Activated T-cell treated with anti-CD3 and anti-CD28 coated beads, Interleukin-2, amount 50 U/mL, for 4 hours (primary cell): Measurements from ENCODE around the gene CCN5. TPM values are rescaled to one million over a fixed set of nuclear protein-coding genes. Genes with fewer than 3 reads are reported as not detected.

Source experiments
- ATAC-seq, 2 donors: fragments of 200-7000 bp; cut with Tn5 transposase; one replicate each; pipeline ENCODE4 v1.10.0; 2021
- DNase-seq: peaks from one replicate; pipeline ENCODE4 v3.0.0-alpha.2; 2020
- H3K27me3 Mint-ChIP-seq: one replicate; pipeline ENCODE4 v1.8.0; 2021; ENCODE audit warnings: low read depth, mixed read lengths
- H3K36me3 Mint-ChIP-seq: one replicate; pipeline ENCODE4 v1.8.0; 2022; ENCODE audit warnings: mixed read lengths; ENCODE audit not compliant: insufficient read depth
- H3K4me1 Mint-ChIP-seq: one replicate; pipeline ENCODE4 v1.8.0; 2021; ENCODE audit warnings: low read depth, mixed read lengths
- H3K4me3 Mint-ChIP-seq: one replicate; pipeline ENCODE4 v1.8.0; 2021; ENCODE audit warnings: mild to moderate bottlenecking, moderate library complexity, mixed read lengths
- H3K9me3 Mint-ChIP-seq: one replicate; pipeline ENCODE4 v1.8.0; 2021; ENCODE audit warnings: mixed read lengths
- total RNA-seq, 3 donors: library from RNA; stranded (reverse); gene quantifications; one replicate each; pipeline ENCODE4 v1.2.1, GENCODE V29; 2021

Gene CCN5
- total RNA-seq, 3 donors from 2014 or later: 0.15 TPM; not detected in 2

- Mint-ChIP-seq H3K4me3 (no peak overlapping the region), H3K36me3 (no peaks in the 10 kb centered on the region), H3K4me1 (no peaks in the 10 kb centered on the region), H3K9me3 (no peaks in the 10 kb centered on the region), H3K27me3 (peaks cover 5% of the 10 kb centered on the region)
- ATAC-seq (no peak), DNase-seq (no peak)
Observed at GRCh38 chr20:44717986-44718385, 2.8 kb downstream of the CCN5 start.

GRCh38 chr20:44719841-44720240, 4.7 kb downstream of the CCN5 start:
- H3K4me3 Mint-ChIP-seq: no peak overlapping the region
- no peaks in the 10 kb centered on the region for H3K9me3 Mint-ChIP-seq
- no peaks in the 10 kb centered on the region for H3K36me3 Mint-ChIP-seq
- H3K4me1 Mint-ChIP-seq: no peaks in the 10 kb centered on the region
- DNase-seq (no peak), ATAC-seq (no peak)
- no peaks in the 10 kb centered on the region for H3K27me3 Mint-ChIP-seq

GRCh38 chr20:44720621-44720996, 5.4 kb downstream of the CCN5 start:
- H3K4me3 Mint-ChIP-seq: no peak overlapping the region
- no peaks in the 10 kb centered on the region for H3K36me3 Mint-ChIP-seq
- DNase-seq: no peak
- no peaks in the 10 kb centered on the region for H3K9me3 Mint-ChIP-seq
- H3K27me3 Mint-ChIP-seq: no peaks in the 10 kb centered on the region
- no peaks in the 10 kb centered on the region for H3K4me1 Mint-ChIP-seq
- no peak for ATAC-seq

- no peak for ATAC-seq
- no peaks in the 10 kb centered on the region for H3K9me3 Mint-ChIP-seq
- no peak overlapping the region for H3K4me3 Mint-ChIP-seq
Observed at GRCh38 chr20:44720997-44721784, 6.0 kb downstream of the CCN5 start.

GRCh38 chr20:44721785-44722054, 6.6 kb downstream of the CCN5 start:
- no peaks in the 10 kb centered on the region for H3K36me3 Mint-ChIP-seq
- ATAC-seq: no peak
- no peaks in the 10 kb centered on the region for H3K9me3 Mint-ChIP-seq
- no peak for DNase-seq
- H3K4me3 Mint-ChIP-seq: no peak overlapping the region
- H3K4me1 Mint-ChIP-seq: no peaks in the 10 kb centered on the region
- H3K27me3 Mint-ChIP-seq: no peaks in the 10 kb centered on the region

More at GRCh38 chr20:44720997-44721784, 6.0 kb downstream of the CCN5 start:
- Mint-ChIP-seq H3K27me3 (no peaks in the 10 kb centered on the region), H3K36me3 (no peaks in the 10 kb centered on the region), H3K4me1 (no peaks in the 10 kb centered on the region)
- DNase-seq: no peak

GRCh38 chr20:44722990-44723389, 7.8 kb downstream of the CCN5 start:
- Mint-ChIP-seq H3K4me3 (no peak overlapping the region), H3K27me3 (no peaks in the 10 kb centered on the region), H3K4me1 (no peaks in the 10 kb centered on the region), H3K36me3 (no peaks in the 10 kb centered on the region), H3K9me3 (no peaks in the 10 kb centered on the region)
- ATAC-seq (no peak), DNase-seq (no peak)

GRCh38 chr20:44723391-44723790, 8.2 kb downstream of the CCN5 start:
- no peaks in the 10 kb centered on the region for H3K36me3 Mint-ChIP-seq
- no peak for ATAC-seq

GRCh38 chr20:44723798-44724362, 8.7 kb downstream of the CCN5 start:
- no peaks in the 10 kb centered on the region for H3K9me3 Mint-ChIP-seq
- no peaks in the 10 kb centered on the region for H3K36me3 Mint-ChIP-seq
- no peaks in the 10 kb centered on the region for H3K27me3 Mint-ChIP-seq

More at GRCh38 chr20:44723391-44723790, 8.2 kb downstream of the CCN5 start:
- no peak for DNase-seq
- H3K9me3 Mint-ChIP-seq: no peaks in the 10 kb centered on the region
- H3K27me3 Mint-ChIP-seq: no peaks in the 10 kb centered on the region
- no peak overlapping the region for H3K4me3 Mint-ChIP-seq
- no peaks in the 10 kb centered on the region for H3K4me1 Mint-ChIP-seq

GRCh38 chr20:44724423-44725091, 9.4 kb downstream of the CCN5 start:
- H3K27me3 Mint-ChIP-seq: no peaks in the 10 kb centered on the region
- no peak overlapping the region for H3K4me3 Mint-ChIP-seq
- H3K4me1 Mint-ChIP-seq: no peaks in the 10 kb centered on the region
- no peak for ATAC-seq
- no peaks in the 10 kb centered on the region for H3K36me3 Mint-ChIP-seq
- no peak for DNase-seq
- H3K9me3 Mint-ChIP-seq: no peaks in the 10 kb centered on the region

More at GRCh38 chr20:44723798-44724362, 8.7 kb downstream of the CCN5 start:
- Mint-ChIP-seq H3K4me1 (no peaks in the 10 kb centered on the region), H3K4me3 (no peak overlapping the region)
- DNase-seq: no peak
- ATAC-seq: no peak

- no peak overlapping the region for H3K4me3 Mint-ChIP-seq
- DNase-seq (no peak), ATAC-seq (no peak)
- H3K27me3 Mint-ChIP-seq: no peaks in the 10 kb centered on the region
- no peaks in the 10 kb centered on the region for H3K9me3 Mint-ChIP-seq
- no peaks in the 10 kb centered on the region for H3K36me3 Mint-ChIP-seq
- H3K4me1 Mint-ChIP-seq: no peaks in the 10 kb centered on the region
Observed at GRCh38 chr20:44725837-44726236, 10.7 kb downstream of the CCN5 start.

GRCh38 chr20:44727039-44727438, 11.9 kb downstream of the CCN5 start:
- Mint-ChIP-seq H3K9me3 (no peaks in the 10 kb centered on the region), H3K4me1 (no peaks in the 10 kb centered on the region), H3K4me3 (no peak overlapping the region), H3K36me3 (no peaks in the 10 kb centered on the region), H3K27me3 (no peaks in the 10 kb centered on the region)
- ATAC-seq: no peak
- DNase-seq: no peak

GRCh38 chr20:44727651-44728050, 12.5 kb downstream of the CCN5 start:
- Mint-ChIP-seq H3K9me3 (no peaks in the 10 kb centered on the region), H3K4me3 (no peak overlapping the region), H3K4me1 (no peaks in the 10 kb centered on the region), H3K36me3 (no peaks in the 10 kb centered on the region), H3K27me3 (no peaks in the 10 kb centered on the region)
- no peak for ATAC-seq
- DNase-seq: no peak

GRCh38 chr20:44728801-44729443, 13.8 kb downstream of the CCN5 start:
- no peaks in the 10 kb centered on the region for H3K36me3 Mint-ChIP-seq
- no peak overlapping the region for H3K4me3 Mint-ChIP-seq
- H3K9me3 Mint-ChIP-seq: no peaks in the 10 kb centered on the region

GRCh38 chr20:44730441-44730840, 15.3 kb downstream of the CCN5 start:
- Mint-ChIP-seq H3K27me3 (no peaks in the 10 kb centered on the region), H3K36me3 (no peaks in the 10 kb centered on the region), H3K9me3 (no peaks in the 10 kb centered on the region), H3K4me1 (peaks cover 6% of the 10 kb centered on the region), H3K4me3 (no peak overlapping the region)
- DNase-seq (no peak), ATAC-seq (no peak)

More at GRCh38 chr20:44728801-44729443, 13.8 kb downstream of the CCN5 start:
- no peaks in the 10 kb centered on the region for H3K27me3 Mint-ChIP-seq
- ATAC-seq (no peak), DNase-seq (no peak)
- peaks cover 6% of the 10 kb centered on the region for H3K4me1 Mint-ChIP-seq
